ENCODE data around the gene MRPL10. TPM values are rescaled to one million over a fixed set of nuclear protein-coding genes. Genes with fewer than 3 reads are reported as not detected.

Gene MRPL10
- total RNA-seq, 1 donor from 2014 or later: 33.5 TPM

GRCh38 chr17:47860386-47860785 lies 29.0 kb upstream of the MRPL10 start:
- no peak for DNase-seq (ENCODE audit: low spot score)

DNA sequence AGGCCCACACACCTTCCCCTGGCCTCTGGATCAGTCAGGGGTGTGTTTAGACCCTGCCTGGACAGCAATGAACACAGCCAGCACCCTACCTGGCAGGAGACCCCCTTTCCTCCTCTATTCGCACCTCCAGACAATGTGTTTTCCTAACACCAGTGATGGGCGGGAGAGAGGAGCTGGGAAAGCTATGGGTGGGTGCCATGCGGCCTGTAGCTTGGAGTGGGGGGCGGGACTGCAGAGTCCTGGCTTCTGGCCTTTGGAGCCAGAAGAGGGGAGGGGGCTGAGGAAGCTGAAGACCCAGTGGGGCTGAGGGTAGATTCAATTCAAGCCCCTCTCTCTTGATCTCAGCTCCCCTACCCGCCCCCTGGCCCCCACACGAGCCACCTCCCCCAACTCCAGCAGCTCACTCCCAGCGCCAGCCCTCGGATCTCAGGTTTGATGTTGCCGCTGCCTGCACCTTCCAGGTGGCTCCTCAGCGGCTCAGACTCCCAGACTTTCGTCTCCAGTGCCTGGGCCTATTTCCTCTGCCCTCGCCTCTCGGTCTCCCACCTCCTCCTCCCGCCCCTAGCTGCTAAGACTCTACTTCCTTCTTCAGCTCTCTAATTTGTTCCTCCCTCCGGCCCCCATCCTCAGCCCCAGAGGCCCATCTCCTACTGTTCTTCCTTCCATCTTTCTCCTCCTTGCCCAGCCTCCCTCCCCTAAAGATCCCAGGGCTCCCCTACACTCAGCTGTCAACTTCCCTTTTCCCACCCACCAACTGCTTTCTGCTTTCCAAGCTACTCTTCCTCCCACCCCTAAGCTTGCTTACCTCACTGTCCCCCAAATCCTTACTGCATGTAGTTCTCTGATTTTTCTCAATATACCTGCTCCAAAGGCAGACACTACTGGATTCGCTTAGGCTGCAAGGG lies 26.5 kb upstream of the MRPL10 start:
- DNase-seq (ENCODE audit: low spot score): no peak

GRCh38 chr17:47856830-47857229 lies 25.5 kb upstream of the MRPL10 start:
- DNase-seq (ENCODE audit: low spot score): no peak

DNA sequence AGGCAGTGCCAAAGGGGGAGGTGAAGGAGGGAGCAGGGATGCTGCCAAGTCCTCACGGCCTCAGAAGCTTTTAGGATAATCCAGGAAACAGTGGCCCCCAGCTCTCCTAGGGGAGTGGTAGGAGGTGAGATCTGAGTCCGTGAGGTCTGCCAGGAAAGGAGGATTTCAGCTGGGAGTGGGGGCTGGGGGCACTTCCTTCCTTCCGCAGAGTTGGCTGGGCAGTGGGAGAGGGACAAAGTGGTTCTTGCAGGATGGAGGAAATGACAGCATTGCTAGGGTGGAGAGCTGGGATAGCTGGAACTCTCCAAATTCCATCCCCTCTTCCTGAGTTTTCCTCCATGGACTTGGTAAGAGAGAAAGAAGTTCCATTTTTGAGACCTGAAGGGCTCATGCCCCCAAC lies 24.4 kb upstream of the MRPL10 start:
- DNase-seq (ENCODE audit: low spot score): no peak

DNA sequence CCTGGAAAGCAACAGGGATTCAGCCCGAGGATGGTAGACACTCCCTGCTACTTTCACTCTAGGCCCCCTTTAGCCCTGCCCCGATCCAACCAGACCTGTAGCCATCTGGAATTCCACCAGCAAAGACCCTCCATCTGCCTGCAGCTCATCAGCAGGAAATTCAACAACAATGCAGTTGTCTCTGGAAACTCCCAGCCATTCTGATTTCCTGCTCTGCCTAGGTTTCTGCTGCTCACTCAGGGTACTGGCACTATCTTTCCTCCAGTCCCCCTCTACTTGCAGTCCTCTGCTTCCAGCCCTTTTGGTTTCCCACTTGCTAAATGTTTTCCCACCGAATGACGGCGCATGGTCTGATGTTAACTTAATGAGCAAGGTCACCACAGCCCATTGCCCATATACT lies 22.3 kb upstream of the MRPL10 start:
- no peak for DNase-seq (ENCODE audit: low spot score)

GRCh38 chr17:47852113-47852949 lies 21.0 kb upstream of the MRPL10 start:
- no peak for DNase-seq (ENCODE audit: low spot score)

- no peak for DNase-seq (ENCODE audit: low spot score)
These were observed 20.4 kb upstream of the MRPL10 start for GRCh38 chr17:47851764-47852112.

- DNase-seq (ENCODE audit: low spot score): no peak
These were observed 19.6 kb upstream of the MRPL10 start, which contains the start of gene SP6 for GRCh38 chr17:47850692-47851573. Gene SP6 (minus strand): TSS chr17:47851163. CDS start chr17:47848429, 2,734 bp downstream.

GRCh38 chr17:47850373-47850691 lies 19.0 kb upstream of the MRPL10 start:
- DNase-seq (ENCODE audit: low spot score): no peak

GRCh38 chr17:47848198-47848513 lies 16.8 kb upstream of the MRPL10 start:
- DNase-seq (ENCODE audit: low spot score): no peak

DNA sequence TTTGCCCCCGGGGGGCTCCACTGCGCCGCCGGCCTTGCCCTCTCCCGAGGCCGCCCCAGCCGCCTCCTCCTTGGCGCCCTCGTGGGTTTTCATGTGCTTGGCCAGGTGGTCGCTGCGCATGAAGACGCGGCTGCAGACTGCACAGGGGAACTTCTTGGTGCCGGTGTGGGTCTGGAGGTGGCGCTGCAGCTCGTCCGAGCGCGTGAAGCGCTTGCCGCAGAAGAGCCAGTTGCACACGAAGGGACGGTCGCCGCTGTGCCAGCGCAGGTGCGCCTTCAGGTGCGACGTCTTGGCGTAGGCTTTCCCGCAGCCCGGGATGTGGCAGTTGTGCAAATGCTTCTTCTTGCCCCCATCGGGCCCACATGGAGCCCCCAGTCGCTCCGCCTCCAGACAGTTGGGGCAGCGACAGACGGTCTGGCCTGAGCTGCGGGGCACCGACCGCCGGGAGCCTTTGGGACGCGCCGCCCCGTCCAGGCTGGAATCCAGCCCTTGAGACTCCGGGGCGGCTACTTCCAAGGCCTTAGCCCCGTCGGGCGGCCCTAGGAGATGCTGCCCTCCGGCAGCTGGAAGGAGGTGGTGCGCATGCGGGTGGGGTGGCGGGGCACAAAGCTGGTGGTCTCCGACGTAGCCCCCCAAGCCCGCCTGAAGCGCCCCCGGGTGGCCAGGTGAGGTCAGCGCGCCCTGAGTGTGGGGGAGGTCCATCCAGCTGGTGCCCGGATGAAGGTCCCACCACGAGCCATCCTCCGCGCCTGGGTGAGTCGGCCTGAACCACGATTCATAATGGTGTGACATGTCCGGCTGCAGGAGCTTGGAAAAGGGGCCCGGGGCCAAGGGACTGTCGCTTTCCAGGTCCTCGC lies 16.2 kb upstream of the MRPL10 start:
- DNase-seq (ENCODE audit: low spot score): no peak

- no peak for DNase-seq (ENCODE audit: low spot score)
These were observed 15.5 kb upstream of the MRPL10 start for GRCh38 chr17:47846716-47847340.

DNA sequence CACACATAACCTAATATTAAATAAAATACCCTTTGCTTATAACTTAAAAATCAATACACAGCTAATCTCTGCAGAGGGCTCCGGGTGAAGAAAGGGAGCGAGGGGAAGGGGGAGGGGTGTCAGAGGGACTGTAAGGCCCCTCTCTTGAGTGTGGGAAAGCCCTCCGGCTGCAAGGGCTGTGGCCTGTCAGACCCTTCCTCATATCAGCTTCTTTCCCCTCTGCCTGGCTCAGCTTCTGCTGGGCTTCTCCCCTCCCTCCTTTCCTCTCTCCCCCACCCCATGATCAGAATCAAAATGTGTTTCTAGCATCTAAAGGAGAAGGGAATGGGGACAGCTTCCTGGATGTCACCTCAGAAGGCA lies 14.4 kb upstream of the MRPL10 start:
- no peak for DNase-seq (ENCODE audit: low spot score)

- DNase-seq (ENCODE audit: low spot score): no peak
These were observed 13.7 kb upstream of the MRPL10 start for GRCh38 chr17:47844814-47845715.

- no peak for DNase-seq (ENCODE audit: low spot score)
These were observed 12.9 kb upstream of the MRPL10 start for GRCh38 chr17:47844227-47844626.

DNA sequence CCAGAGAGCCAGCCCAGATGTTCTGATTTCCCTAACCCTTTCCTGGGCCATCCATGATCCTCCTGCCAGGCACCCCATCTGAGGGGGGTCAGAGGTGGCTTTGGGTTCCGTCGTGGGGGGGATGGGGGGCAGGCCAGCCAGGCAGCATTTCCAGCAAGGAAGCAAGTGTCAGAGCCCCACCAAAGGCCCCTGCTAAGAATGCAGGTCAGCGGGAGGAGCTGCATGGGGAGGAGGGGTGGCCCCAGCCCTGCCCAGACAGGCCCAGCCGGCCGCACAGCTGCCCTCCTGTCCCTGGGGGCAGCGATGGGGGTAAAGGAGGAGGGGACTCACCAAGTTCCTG lies 12.0 kb upstream of the MRPL10 start:
- DNase-seq (ENCODE audit: low spot score): no peak

DNA sequence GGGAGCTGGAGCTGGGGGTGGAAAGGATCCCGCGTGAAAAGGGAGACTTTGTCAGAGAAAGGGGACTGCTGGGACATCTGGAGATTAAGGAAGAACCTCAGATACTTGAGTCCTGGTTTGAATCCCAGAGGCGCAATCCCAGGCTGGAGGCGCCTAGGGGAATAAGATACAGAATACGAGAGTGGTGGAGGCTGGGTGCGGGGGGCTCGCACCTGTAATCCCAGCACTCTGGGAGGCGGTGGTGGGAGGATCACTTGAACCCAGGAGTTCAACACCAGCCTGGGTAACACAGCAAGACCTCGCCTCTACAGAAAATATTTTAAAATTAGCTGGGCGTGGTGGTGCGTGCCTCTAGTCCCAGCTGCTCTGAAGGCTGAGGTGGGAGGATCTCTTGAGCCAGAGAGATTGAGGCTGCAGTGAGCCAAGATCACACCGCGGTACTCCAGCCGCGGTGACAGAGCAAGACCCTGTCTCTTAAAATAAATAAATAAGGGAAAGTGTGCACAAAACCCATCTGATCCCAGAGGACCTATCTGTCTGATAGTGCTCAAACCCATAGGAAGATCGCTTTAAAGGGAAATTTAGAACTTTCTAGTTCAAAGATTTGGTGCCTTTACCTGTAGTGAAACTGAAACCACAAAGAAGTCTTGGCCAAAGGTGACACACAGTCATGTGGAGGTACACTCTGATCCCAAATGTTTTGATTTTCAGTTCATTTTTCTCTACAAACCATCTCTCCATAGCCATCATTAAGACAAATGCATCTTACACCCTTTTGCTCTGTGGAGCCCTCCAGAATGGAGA lies 10.3 kb upstream of the MRPL10 start:
- DNase-seq (ENCODE audit: low spot score): no peak

DNA sequence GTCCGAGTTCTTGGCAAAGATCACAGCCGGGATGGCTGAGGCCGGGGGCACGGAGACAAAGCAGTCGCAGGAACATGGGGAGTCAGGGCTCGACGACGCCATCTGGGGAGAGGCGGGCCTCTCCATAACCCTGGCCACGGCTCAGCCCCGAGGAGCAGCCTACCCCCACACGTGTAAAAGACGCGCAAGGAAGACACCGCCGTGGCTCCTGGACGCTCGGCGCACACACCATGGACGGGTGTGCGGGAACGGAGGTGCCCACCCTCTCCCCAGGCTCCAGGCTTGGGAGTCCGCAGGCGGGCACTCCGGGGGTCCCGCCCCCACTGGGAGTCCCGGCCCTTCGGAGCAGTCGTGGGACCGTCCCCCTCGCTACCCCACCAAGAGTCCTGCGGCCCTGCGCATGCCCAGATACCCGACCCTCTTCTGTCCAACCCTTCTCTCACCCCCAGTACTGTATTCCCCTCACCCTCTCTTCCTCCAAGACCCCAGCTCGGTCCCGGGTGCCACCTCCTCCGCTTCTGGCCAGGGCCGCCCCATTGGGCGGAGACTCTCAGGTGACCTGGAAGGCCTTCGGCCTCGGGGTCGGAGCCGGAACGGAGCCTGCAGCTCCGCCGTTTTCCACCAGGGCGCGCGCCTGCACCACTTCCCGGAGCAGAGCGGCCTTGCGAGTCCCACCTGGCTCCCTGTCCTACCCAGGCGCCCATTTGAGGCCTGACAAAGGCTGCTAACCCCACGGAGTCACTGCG lies 9.6 kb upstream of the MRPL10 start, which contains the start of gene SCRN2:
Gene SCRN2 (minus strand): TSS at position 532 of the 746 bp plus-strand sequence. CDS start 430 bp downstream, at position 102.
- peak; percentile 97 for DNase-seq (ENCODE audit: low spot score)

Measured in mesenteric fat pad (tissue), 1 donor.